Hepatocyte (in vitro differentiated cells): ENCODE data around the gene MEIS2. TPM values are rescaled to one million over a fixed set of nuclear protein-coding genes. Genes with fewer than 3 reads are reported as not detected.
"Not testable (repeated sequence)": the region's sequence is repeated elsewhere in the genome, so short reads cannot be mapped to it uniquely, and the experiment has no call there.

Source experiments
- DNase-seq: peaks from one replicate; pipeline ENCODE4 v3.0.0-alpha.2; 2016; ENCODE audit warnings: low spot score
- H2AFZ ChIP-seq: fragments of 200-600 bp; sonication (generic); 2 replicates; pipeline ENCODE4 v1.6.0; 2016; ENCODE audit warnings: antibody characterized with exemption, mild to moderate bottlenecking
- H3K27ac ChIP-seq: fragments of 200-600 bp; sonication (generic); 2 replicates; pipeline ENCODE4 v1.5.1; 2016; ENCODE audit warnings: mild to moderate bottlenecking
- H3K27me3 ChIP-seq: fragments of 200-600 bp; sonication (generic); 2 replicates; pipeline ENCODE4 v1.6.1; 2016
- H3K36me3 ChIP-seq: fragments of 200-600 bp; sonication (generic); replicated peaks from 2 replicates; pipeline ENCODE4 v1.5.1; 2016; ENCODE audit warnings: low read depth; ENCODE audit not compliant: insufficient read depth
- H3K4me1 ChIP-seq: fragments of 200-600 bp; sonication (generic); 2 replicates; pipeline ENCODE4 v1.5.1; 2016; ENCODE audit warnings: mild to moderate bottlenecking, moderate library complexity; ENCODE audit not compliant: insufficient read depth
- H3K4me2 ChIP-seq: fragments of 200-600 bp; sonication (generic); 2 replicates; pipeline ENCODE4 v1.6.0; 2016
- H3K4me3 ChIP-seq: fragments of 200-600 bp; sonication (generic); 2 replicates; pipeline ENCODE4 v1.5.1; 2016; ENCODE audit warnings: mild to moderate bottlenecking
- H3K79me2 ChIP-seq: fragments of 200-600 bp; sonication (generic); 2 replicates; pipeline ENCODE4 v1.6.0; 2017; ENCODE audit warnings: mild to moderate bottlenecking
- H3K9me2 ChIP-seq: fragments of 200-600 bp; sonication (generic); replicated peaks from 2 replicates; pipeline ENCODE4 v1.6.0; 2017; ENCODE audit warnings: mild to moderate bottlenecking; ENCODE audit not compliant: insufficient read depth
- H3K9me3 ChIP-seq: fragments of 200-600 bp; sonication (generic); 2 replicates; pipeline ENCODE4 v1.5.1; 2016; ENCODE audit warnings: low read depth, mild to moderate bottlenecking
- H4K20me1 ChIP-seq: fragments of 200-600 bp; sonication (generic); 2 replicates; pipeline ENCODE4 v1.6.0; 2016; ENCODE audit warnings: mild to moderate bottlenecking; ENCODE audit not compliant: insufficient read depth, poor library complexity, severe bottlenecking
- EZH2 ChIP-seq: fragments of 200-600 bp; sonication (generic); IDR thresholded peaks from 2 replicates; pipeline ENCODE4 v1.6.1; 2016; ENCODE audit warnings: antibody characterized with exemption, mild to moderate bottlenecking, borderline replicate concordance
- EZH2phosphoT487 ChIP-seq: fragments of 200-600 bp; sonication (generic); IDR thresholded peaks from one replicate; pipeline ENCODE4 v1.6.1; 2018; ENCODE audit warnings: antibody characterized with exemption, mild to moderate bottlenecking, low read depth, moderate library complexity; ENCODE audit not compliant: unreplicated experiment, severe bottlenecking
- WGBS: methylation state at CpG from one replicate; pipeline ENCODE4 v1.1.6; 2016; ENCODE audit warnings: low lambda C conversion rate; ENCODE audit errors: missing lambda C conversion rate; 5-methylcytosine and 5-hydroxymethylcytosine counted together
- polyA plus RNA-seq: library from polyadenylated mRNA; unstranded; fragments of >200 nt; fragmentation: Nextera tagmentation; extraction: Ambion mirVana; gene quantifications from 2 replicates; pipeline ENCODE4 v1.2.1, GENCODE V29; 2016
- total RNA-seq: library from RNA; depleted of rRNA; stranded (reverse); fragments of >200 nt; gene quantifications from 2 replicates; pipeline ENCODE4 v1.2.3, GENCODE V29; 2014
- TF ChIP-seq, protein P1 (sequence below): fragments of 200-600 bp; sonication (generic); IDR thresholded peaks from 2 replicates; pipeline ENCODE4 v1.5.1; 2016; ENCODE audit warnings: antibody characterized with exemption, mild to moderate bottlenecking; ENCODE audit not compliant: poor library complexity

Gene MEIS2
- total and polyA plus RNA-seq, 2 experiments from 2014 or later, result 20.6 to 33.5 TPM

DNA sequence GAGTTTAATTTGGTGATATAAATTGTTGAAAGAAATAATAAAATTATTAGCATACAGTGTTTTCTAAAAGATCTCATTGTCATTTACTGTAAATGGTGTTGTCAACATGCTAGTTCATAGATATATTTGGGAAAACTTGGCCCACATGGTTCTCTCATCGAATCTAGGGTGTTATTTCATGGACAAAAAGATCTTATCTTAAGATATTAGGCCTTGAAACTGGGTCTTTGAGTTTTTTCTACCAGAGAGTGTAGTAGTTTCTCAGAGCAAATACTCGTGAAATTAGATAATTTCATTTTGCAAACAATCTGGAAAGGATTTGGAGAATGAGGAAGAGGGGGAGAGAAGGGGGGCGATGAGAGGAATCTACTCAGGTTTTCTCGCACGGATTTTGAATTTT, 107.9 kb downstream of the MEIS2 start:
- Histone ChIP-seq H3K27me3 (no peaks in the 10 kb centered on the region), H3K9me2 (no peaks in the 10 kb centered on the region), H3K4me3 (no peak overlapping the region), H3K4me2 (no peak overlapping the region), H2AFZ (no peak overlapping the region), H3K36me3 (no peaks in the 10 kb centered on the region), H3K27ac (no peak overlapping the region), H3K79me2 (no peaks in the 10 kb centered on the region), H3K4me1 (no peaks in the 10 kb centered on the region), H4K20me1 (no peaks in the 10 kb centered on the region), H3K9me3 (no peaks in the 10 kb centered on the region)
- DNase-seq, result no peak
- WGBS, result 82% methylated on average over 5 of the region's 5 CpGs
- TF ChIP-seq EZH2 (no peak), EZH2phosphoT487 (no peak)
- TF ChIP-seq, protein P1, sequence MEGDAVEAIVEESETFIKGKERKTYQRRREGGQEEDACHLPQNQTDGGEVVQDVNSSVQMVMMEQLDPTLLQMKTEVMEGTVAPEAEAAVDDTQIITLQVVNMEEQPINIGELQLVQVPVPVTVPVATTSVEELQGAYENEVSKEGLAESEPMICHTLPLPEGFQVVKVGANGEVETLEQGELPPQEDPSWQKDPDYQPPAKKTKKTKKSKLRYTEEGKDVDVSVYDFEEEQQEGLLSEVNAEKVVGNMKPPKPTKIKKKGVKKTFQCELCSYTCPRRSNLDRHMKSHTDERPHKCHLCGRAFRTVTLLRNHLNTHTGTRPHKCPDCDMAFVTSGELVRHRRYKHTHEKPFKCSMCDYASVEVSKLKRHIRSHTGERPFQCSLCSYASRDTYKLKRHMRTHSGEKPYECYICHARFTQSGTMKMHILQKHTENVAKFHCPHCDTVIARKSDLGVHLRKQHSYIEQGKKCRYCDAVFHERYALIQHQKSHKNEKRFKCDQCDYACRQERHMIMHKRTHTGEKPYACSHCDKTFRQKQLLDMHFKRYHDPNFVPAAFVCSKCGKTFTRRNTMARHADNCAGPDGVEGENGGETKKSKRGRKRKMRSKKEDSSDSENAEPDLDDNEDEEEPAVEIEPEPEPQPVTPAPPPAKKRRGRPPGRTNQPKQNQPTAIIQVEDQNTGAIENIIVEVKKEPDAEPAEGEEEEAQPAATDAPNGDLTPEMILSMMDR, result no peak

DNA sequence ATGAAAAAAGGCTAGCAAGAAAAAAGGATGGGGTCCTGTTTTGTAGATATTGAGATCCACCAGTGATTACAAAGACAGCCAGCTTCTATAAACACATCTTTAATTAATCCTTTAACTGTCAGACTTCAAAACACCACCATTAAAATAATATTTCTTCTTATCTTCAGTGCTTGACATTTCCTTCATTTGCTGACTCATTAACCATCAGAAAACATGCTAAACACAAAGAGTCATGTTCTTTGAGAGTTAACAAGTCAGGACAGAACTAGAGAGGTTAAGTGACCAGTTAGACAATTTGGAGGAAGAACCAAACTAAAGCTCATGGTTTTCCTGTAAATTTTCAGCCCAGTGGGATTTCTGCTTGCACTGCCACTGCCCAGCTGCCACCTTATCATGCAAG, 111.4 kb downstream of the MEIS2 start:
- Histone ChIP-seq H3K36me3 (no peaks in the 10 kb centered on the region), H3K9me3 (peaks cover 3% of the 10 kb centered on the region), H3K27ac (no peak overlapping the region), H3K4me3 (no peak overlapping the region), H3K4me1 (no peaks in the 10 kb centered on the region), H4K20me1 (no peaks in the 10 kb centered on the region), H3K4me2 (no peak overlapping the region), H3K27me3 (no peaks in the 10 kb centered on the region), H3K79me2 (no peaks in the 10 kb centered on the region), H3K9me2 (no peaks in the 10 kb centered on the region), H2AFZ (no peak overlapping the region)
- TF ChIP-seq, protein P1, result no peak
- no peak for TF ChIP-seq EZH2phosphoT487
- no peak for TF ChIP-seq EZH2
- DNase-seq, result no peak

DNA sequence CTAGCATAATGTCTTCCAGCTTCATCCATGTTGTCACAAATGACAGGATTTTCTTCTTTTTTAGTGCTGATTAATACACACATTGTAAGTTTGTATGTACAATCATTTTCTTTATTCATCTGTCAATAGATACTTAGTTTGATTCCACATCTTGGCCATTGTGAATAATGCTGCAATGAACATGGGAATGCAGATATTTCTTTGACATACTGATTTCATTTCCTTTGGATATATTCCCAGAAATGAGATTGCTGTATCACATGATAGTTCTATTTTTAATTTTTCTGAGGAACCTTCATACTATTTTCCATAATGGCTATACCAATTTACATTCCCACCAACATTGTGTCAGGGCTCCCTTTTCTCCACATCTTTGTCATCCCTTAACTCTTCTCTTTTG, 117.9 kb downstream of the MEIS2 start:
- H3K9me3 ChIP-seq, result peaks cover 12% of the 10 kb centered on the region
- H3K27ac ChIP-seq, result no peak overlapping the region
- H2AFZ ChIP-seq, result no peak overlapping the region
- H3K9me2 ChIP-seq, result no peaks in the 10 kb centered on the region
- H4K20me1 ChIP-seq, result no peaks in the 10 kb centered on the region
- no peak for TF ChIP-seq EZH2phosphoT487
- TF ChIP-seq, protein P1, result no peak
- no peak for TF ChIP-seq EZH2
- no peaks in the 10 kb centered on the region for H3K36me3 ChIP-seq
- H3K4me2 ChIP-seq, result no peak overlapping the region
- no peak for DNase-seq
- H3K27me3 ChIP-seq, result no peaks in the 10 kb centered on the region
- H3K4me3 ChIP-seq, result no peak overlapping the region
- no peaks in the 10 kb centered on the region for H3K4me1 ChIP-seq
- no peaks in the 10 kb centered on the region for H3K79me2 ChIP-seq

DNA sequence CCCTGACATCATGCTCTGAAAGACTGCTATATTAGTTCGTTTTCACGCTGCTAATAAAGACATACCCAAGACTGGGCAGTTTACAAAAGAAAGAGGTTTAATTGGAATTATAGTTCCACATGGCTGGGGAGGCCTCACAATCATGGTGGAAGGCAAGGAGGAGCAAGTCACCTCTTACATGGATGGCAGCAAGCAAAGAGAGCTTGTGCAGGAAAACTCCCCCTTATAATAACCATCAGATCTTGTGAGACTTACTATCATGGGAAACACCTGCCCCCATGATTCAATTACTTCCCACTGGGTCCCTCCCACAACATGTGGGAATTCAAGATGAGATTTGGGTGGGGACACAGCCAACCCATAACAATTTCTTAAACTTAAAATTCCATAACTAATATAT, 120.1 kb downstream of the MEIS2 start:
- H3K4me1 ChIP-seq, H3K9me2 ChIP-seq, H3K27me3 ChIP-seq, H4K20me1 ChIP-seq, H3K4me2 ChIP-seq, H3K79me2 ChIP-seq, H3K27ac ChIP-seq, H2AFZ ChIP-seq, DNase-seq, H3K36me3 ChIP-seq, H3K4me3 ChIP-seq: not testable (repeated sequence)
- WGBS, result 98% methylated on average over 2 of the region's 2 CpGs
- peaks cover 12% of the 10 kb centered on the region for H3K9me3 ChIP-seq
